Parathyroid adenoma (tissue), 2 donors: ENCODE measurements around the gene DDRGK1.

Experiments
- H2AFZ ChIP-seq: fragments of 300-600 bp; sonication (generic); one replicate; pipeline ENCODE4 v1.7.0; 2017; ENCODE audit warnings: antibody characterized with exemption, mild to moderate bottlenecking
- H3K27ac ChIP-seq: fragments of 300-600 bp; sonication (generic); one replicate; pipeline ENCODE4 v1.7.0; 2017
- H3K27me3 ChIP-seq: fragments of 300-600 bp; sonication (generic); one replicate; pipeline ENCODE4 v1.7.0; 2017; ENCODE audit warnings: low read length; ENCODE audit not compliant: control insufficient read depth, insufficient read depth
- H3K36me3 ChIP-seq: fragments of 300-600 bp; sonication (generic); one replicate; pipeline ENCODE4 v1.7.0; 2017; ENCODE audit warnings: low read length; ENCODE audit not compliant: control insufficient read depth, insufficient read depth
- H3K4me1 ChIP-seq: fragments of 300-600 bp; sonication (generic); one replicate; pipeline ENCODE4 v1.7.0; 2017; ENCODE audit warnings: control low read depth
- H3K4me2 ChIP-seq: fragments of 300-600 bp; sonication (generic); one replicate; pipeline ENCODE4 v1.7.0; 2017; ENCODE audit warnings: low read length
- H3K4me3 ChIP-seq: fragments of 300-600 bp; sonication (generic); one replicate; pipeline ENCODE4 v1.7.0; 2017; ENCODE audit warnings: low read depth, low read length
- H3K79me2 ChIP-seq: fragments of 300-600 bp; sonication (generic); one replicate; pipeline ENCODE4 v1.7.0; 2017; ENCODE audit warnings: control low read depth
- H3K9ac ChIP-seq: fragments of 300-600 bp; sonication (generic); one replicate; pipeline ENCODE4 v1.7.0; 2017; ENCODE audit warnings: mild to moderate bottlenecking
- H3K9me3 ChIP-seq: fragments of 300-600 bp; sonication (generic); one replicate; pipeline ENCODE4 v1.7.0; 2017; ENCODE audit warnings: low read length; ENCODE audit not compliant: control insufficient read depth
- CTCF ChIP-seq: fragments of 300-600 bp; sonication (generic); IDR thresholded peaks from one replicate; pipeline ENCODE4 v1.7.0; 2017; ENCODE audit warnings: antibody characterized with exemption, mild to moderate bottlenecking
- donor health status: primary hyperparathyroidism.

Gene DDRGK1

GRCh38 chr20:3231889-3232588 lies 27.6 kb upstream of the DDRGK1 start:
- TF ChIP-seq CTCF = no peak
- Histone ChIP-seq H3K27ac (no peak overlapping the region), H3K79me2 (no peaks in the 10 kb centered on the region), H3K4me3 (no peak overlapping the region), H2AFZ (no peak overlapping the region), H3K36me3 (no peaks in the 10 kb centered on the region), H3K9me3 (no peaks in the 10 kb centered on the region), H3K4me2 (no peak overlapping the region), H3K4me1 (no peaks in the 10 kb centered on the region), H3K9ac (no peak overlapping the region), H3K27me3 (no peaks in the 10 kb centered on the region)

- H3K27ac ChIP-seq = no peak overlapping the region
- no peaks in the 10 kb centered on the region for H3K9me3 ChIP-seq
- H3K79me2 ChIP-seq = no peaks in the 10 kb centered on the region
- no peak overlapping the region for H3K9ac ChIP-seq
- H3K4me2 ChIP-seq = no peak overlapping the region
- no peak for TF ChIP-seq CTCF
- H2AFZ ChIP-seq = no peak overlapping the region
- H3K4me1 ChIP-seq = no peaks in the 10 kb centered on the region
- H3K4me3 ChIP-seq = no peak overlapping the region
- no peaks in the 10 kb centered on the region for H3K36me3 ChIP-seq
- no peaks in the 10 kb centered on the region for H3K27me3 ChIP-seq
These were observed 26.6 kb upstream of the DDRGK1 start for GRCh38 chr20:3231116-3231515.

GRCh38 chr20:3229798-3230197 lies 25.3 kb upstream of the DDRGK1 start:
- Histone ChIP-seq H3K4me2 (no peak overlapping the region), H2AFZ (no peak overlapping the region), H3K27me3 (no peaks in the 10 kb centered on the region), H3K79me2 (no peaks in the 10 kb centered on the region), H3K9me3 (no peaks in the 10 kb centered on the region), H3K4me1 (no peaks in the 10 kb centered on the region), H3K4me3 (no peak overlapping the region), H3K9ac (no peak overlapping the region), H3K36me3 (no peaks in the 10 kb centered on the region), H3K27ac (no peak overlapping the region)
- TF ChIP-seq CTCF = no peak

GRCh38 chr20:3229158-3229557 lies 24.7 kb upstream of the DDRGK1 start:
- Histone ChIP-seq H3K27ac (no peak overlapping the region), H3K4me1 (no peaks in the 10 kb centered on the region), H3K9me3 (no peaks in the 10 kb centered on the region), H3K9ac (no peak overlapping the region), H3K79me2 (no peaks in the 10 kb centered on the region), H3K36me3 (no peaks in the 10 kb centered on the region), H3K27me3 (no peaks in the 10 kb centered on the region), H3K4me2 (no peak overlapping the region), H3K4me3 (no peak overlapping the region), H2AFZ (no peak overlapping the region)
- TF ChIP-seq CTCF = no peak

GRCh38 chr20:3228750-3229032 lies 24.2 kb upstream of the DDRGK1 start:
- TF ChIP-seq CTCF = no peak

More at GRCh38 chr20:3228750-3229032, 24.2 kb upstream of the DDRGK1 start:
- Histone ChIP-seq H3K4me3 (no peak overlapping the region), H3K4me2 (no peak overlapping the region), H3K9ac (no peak overlapping the region), H3K79me2 (no peaks in the 10 kb centered on the region), H2AFZ (no peak overlapping the region), H3K9me3 (no peaks in the 10 kb centered on the region), H3K36me3 (no peaks in the 10 kb centered on the region), H3K27me3 (no peaks in the 10 kb centered on the region), H3K4me1 (no peaks in the 10 kb centered on the region), H3K27ac (no peak overlapping the region)
